Naive thymus-derived CD4-positive, alpha-beta T cell (primary cell): ENCODE measurements around the gene ITPRIP. TPM values are rescaled to one million over a fixed set of nuclear protein-coding genes. Genes with fewer than 3 reads are reported as not detected.

Source experiments
- ATAC-seq: fragments of 150-1000 bp; cut with Tn5 transposase; 2 replicates; pipeline ENCODE4 v1.10.0; 2021; ENCODE audit warnings: mild to moderate bottlenecking, moderate library complexity
- CTCF ChIA-PET: fragments of 350-600 bp; sonication (Branson Sonifier 250); formaldehyde crosslinking; loops from one replicate; lab custom pipeline; 2021; ENCODE audit warnings: antibody characterized with exemption; lab: Charles Lee
- POLR2A ChIA-PET: fragments of 350-600 bp; sonication (Branson Sonifier 250); formaldehyde crosslinking; loops from one replicate; lab custom pipeline; 2021; ENCODE audit warnings: antibody characterized with exemption, inconsistent platforms; lab: Charles Lee
- DNase-seq, 9 donors: peaks; one replicate each; pipeline versions ENCODE4 v3.0.0 to v3.0.0-alpha.2; 2020 to 2022; ENCODE audit warnings: mixed read lengths in 1 of 9
- H3K27ac ChIP-seq: one replicate; pipeline ENCODE4 v1.7.0; 2013; ENCODE audit warnings: mild to moderate bottlenecking, low read depth, low read length, moderate library complexity
- H3K27me3 ChIP-seq, 2 donors: one replicate each; pipeline ENCODE4 v1.7.0; 2013; ENCODE audit warnings: low read length in 2 of 2, mild to moderate bottlenecking in 2 of 2, moderate library complexity in 2 of 2; ENCODE audit not compliant: control insufficient read depth in 2 of 2, insufficient read depth in 2 of 2
- H3K36me3 ChIP-seq, 3 experiments: 1 replicate in 2 of 3; 2 replicates in 1 of 3; pipeline ENCODE4 v1.7.0; 2013; ENCODE audit warnings: low read length in 3 of 3, mild to moderate bottlenecking in 3 of 3, moderate library complexity in 1 of 3; ENCODE audit not compliant: insufficient read depth in 3 of 3, control insufficient read depth in 2 of 3
- H3K4me1 ChIP-seq, 2 donors: one replicate each; pipeline ENCODE4 v1.7.0; 2013; ENCODE audit warnings: low read length in 2 of 2, mild to moderate bottlenecking in 2 of 2, moderate library complexity in 1 of 2; ENCODE audit not compliant: control insufficient read depth in 2 of 2, insufficient read depth in 2 of 2
- H3K4me3 ChIP-seq: 2 replicates; pipeline ENCODE4 v1.7.0; 2013; ENCODE audit warnings: mild to moderate bottlenecking, low read length
- H3K9me3 ChIP-seq, 3 experiments: 1 replicate in 2 of 3; 2 replicates in 1 of 3; pipeline ENCODE4 v1.7.0; 2013; ENCODE audit warnings: low read length in 3 of 3; ENCODE audit not compliant: control insufficient read depth in 2 of 3
- H3K27ac Mint-ChIP-seq, 9 donors: one replicate each; pipeline ENCODE4 v1.8.0; 2020 to 2022; ENCODE audit warnings: mixed read lengths in 9 of 9, mild to moderate bottlenecking in 8 of 9, moderate library complexity in 5 of 9, inconsistent platforms in 2 of 9
- H3K27me3 Mint-ChIP-seq, 5 donors: one replicate each; pipeline ENCODE4 v1.8.0; 2021 to 2022; ENCODE audit warnings: mixed read lengths in 5 of 5, mild to moderate bottlenecking in 1 of 5
- H3K36me3 Mint-ChIP-seq, 5 donors: one replicate each; pipeline ENCODE4 v1.8.0; 2020 to 2022; ENCODE audit warnings: mixed read lengths in 5 of 5, mild to moderate bottlenecking in 3 of 5, inconsistent platforms in 1 of 5
- H3K4me1 Mint-ChIP-seq, 7 donors: one replicate each; pipeline ENCODE4 v1.8.0; 2020 to 2022; ENCODE audit warnings: mixed read lengths in 7 of 7, mild to moderate bottlenecking in 3 of 7, inconsistent platforms in 1 of 7
- H3K4me3 Mint-ChIP-seq, 10 donors: one replicate each; pipeline ENCODE4 v1.8.0; 2020 to 2022; ENCODE audit warnings: mild to moderate bottlenecking in 10 of 10, mixed read lengths in 10 of 10, moderate library complexity in 6 of 10, inconsistent platforms in 2 of 10
- H3K9me3 Mint-ChIP-seq, 11 donors: one replicate each; pipeline ENCODE4 v1.8.0; 2020 to 2022; ENCODE audit warnings: mixed read lengths in 11 of 11, mild to moderate bottlenecking in 4 of 11, inconsistent platforms in 1 of 11, moderate library complexity in 1 of 11
- intact Hi-C, 2 donors: fragments of 100-400 bp; cut with micrococcal nuclease; formaldehyde crosslinking; loops; one replicate each; pipeline ENCODE4 v1.15.1; 2023
- polyA plus RNA-seq, 2 donors: library from polyadenylated mRNA; unstranded; fragments of 300-500 nt; fragmentation: Illumina TruSeq; gene quantifications; one replicate each; pipeline ENCODE4 v1.2.3, GENCODE V29; 2021
- total RNA-seq, 6 experiments: library from RNA in 5 of 6; stranded (reverse) in 5 of 6; gene quantifications; 1 replicate in 5 of 6; 2 replicates in 1 of 6; pipeline ENCODE4 v1.2.3 and lab custom pipeline; 2021 to 2026

Gene ITPRIP
- total and polyA plus RNA-seq, 7 experiments from 2014 or later, result 17.8 to 129 (median 20.2) TPM

GRCh38 chr10:104322416-104322782 lies 15.9 kb downstream of the ITPRIP start:
- Mint-ChIP-seq H3K36me3 (peaks cover 0 to 17% (median 4%) of the 10 kb centered on the region in 5 donors), H3K27me3 (no peaks in the 10 kb centered on the region), H3K9me3 (peaks cover 0 to 1% (median 0%) of the 10 kb centered on the region in 11 donors), H3K4me3 (peak overlapping the region; percentile 72 to 93 (median 82)), H3K27ac (peak overlapping the region; percentile 89 to 96 (median 94)), H3K4me1 (peaks cover 83 to 100% (median 99%) of the 10 kb centered on the region in 7 donors)
- H3K4me1 ChIP-seq, result peaks cover 54 to 97% of the 10 kb centered on the region in 2 donors
- H3K9me3 ChIP-seq, result no peaks in the 10 kb centered on the region
- intact Hi-C loops, result loop anchor here (1.0 to 2.0 kb wide), 5 partner anchors 11 to 17 kb away; partner anchors contain the start of gene ITPRIP (in 1 of the 2)
- ChIA-PET POLR2A (interaction anchor here (1.3 to 4.3 kb wide), 5 partner anchors 11 to 24 kb away, joined by 4 to 38 read pairs (median 15); partner anchors contain the start of gene ITPRIP), CTCF (interaction anchor here (1.1 to 5.0 kb wide), 9 partner anchors 10 to 34 kb away, joined by 3 to 49 read pairs (median 4); no protein-coding TSS in a partner anchor)
- H3K36me3 ChIP-seq, result no peaks in the 10 kb centered on the region
- ATAC-seq, result peak; percentile 44
- no peaks in the 10 kb centered on the region for H3K27me3 ChIP-seq
- no peak for DNase-seq
- peak overlapping the region; percentile 38 for H3K4me3 ChIP-seq
- H3K27ac ChIP-seq, result peak overlapping the region; percentile 59

GRCh38 chr10:104321725-104322415 lies 16.4 kb downstream of the ITPRIP start:
- peak in 2 of 9 donors; percentile 46 to 49 for DNase-seq
- ChIA-PET POLR2A (interaction anchor here (1.3 to 4.3 kb wide), 6 partner anchors 9 to 24 kb away, joined by 4 to 38 read pairs (median 14); partner anchors contain the start of gene ITPRIP), CTCF (interaction anchor here (0.7 to 5.0 kb wide), 12 partner anchors 8 to 47 kb away, joined by 3 to 49 read pairs (median 4); partner anchors contain the start of gene CFAP58)
- peaks cover 51 to 92% of the 10 kb centered on the region in 2 donors for H3K4me1 ChIP-seq
- ATAC-seq, result peak; percentile 48
- no peaks in the 10 kb centered on the region for H3K27me3 ChIP-seq
- no peaks in the 10 kb centered on the region for H3K9me3 ChIP-seq
- Mint-ChIP-seq H3K4me1 (peaks cover 83 to 100% (median 99%) of the 10 kb centered on the region in 7 donors), H3K27me3 (no peaks in the 10 kb centered on the region), H3K36me3 (peaks cover 0 to 17% (median 4%) of the 10 kb centered on the region in 5 donors), H3K27ac (peak overlapping the region; percentile 89 to 96 (median 94)), H3K4me3 (peak overlapping the region; percentile 72 to 93 (median 82)), H3K9me3 (peaks cover 0 to 1% (median 0%) of the 10 kb centered on the region in 11 donors)
- H3K27ac ChIP-seq, result peak overlapping the region; percentile 59
- H3K36me3 ChIP-seq, result no peaks in the 10 kb centered on the region
- intact Hi-C loops, result loop anchor here (1.0 to 2.0 kb wide), 5 partner anchors 11 to 17 kb away; partner anchors contain the start of gene ITPRIP (in 1 of the 2)
- H3K4me3 ChIP-seq, result peak overlapping the region; percentile 38

- POLR2A ChIA-PET, result interaction anchor here (1.3 to 4.3 kb wide), 6 partner anchors 10 to 25 kb away, joined by 4 to 38 read pairs (median 14); partner anchors contain the start of gene ITPRIP
- intact Hi-C loops, result no loop called here
These were observed 17.0 kb downstream of the ITPRIP start for GRCh38 chr10:104321226-104321625.

GRCh38 chr10:104318810-104319741 lies 19.2 kb downstream of the ITPRIP start:
- intact Hi-C loops, result loop anchor here in 1 of 2 donors (1.0 kb wide), 1 partner anchor 11 kb away; no protein-coding TSS in a partner anchor
- H3K4me1 ChIP-seq, result peaks cover 33 to 65% of the 10 kb centered on the region in 2 donors
- ChIA-PET CTCF (interaction anchor here (1.3 to 5.0 kb wide), 3 partner anchors 11 to 34 kb away, joined by 7 to 49 read pairs (median 8); partner anchors contain the start of gene CFAP58), POLR2A (no interaction called here)
- ATAC-seq, result no peak
- peaks cover 61 to 75% (median 73%) of the 10 kb centered on the region in 7 donors for H3K4me1 Mint-ChIP-seq
- H3K27me3 ChIP-seq, result no peaks in the 10 kb centered on the region
- H3K9me3 ChIP-seq, result no peaks in the 10 kb centered on the region
- DNase-seq, result no peak
- no peaks in the 10 kb centered on the region for H3K27me3 Mint-ChIP-seq
- no peak overlapping the region for H3K4me3 ChIP-seq
- H3K4me3 Mint-ChIP-seq, result peak overlapping the region in 7 of 10 donors; percentile 3 to 93 (median 53)
- peak overlapping the region in 7 of 9 donors; percentile 8 to 72 (median 51) for H3K27ac Mint-ChIP-seq
- H3K36me3 ChIP-seq, result peaks cover 0 to 23% (median 4%) of the 10 kb centered on the region in 3 experiments
- H3K27ac ChIP-seq, result no peak overlapping the region
- H3K36me3 Mint-ChIP-seq, result peaks cover 0 to 10% (median 0%) of the 10 kb centered on the region in 5 donors
- peaks cover 0 to 1% (median 0%) of the 10 kb centered on the region in 11 donors for H3K9me3 Mint-ChIP-seq

More at GRCh38 chr10:104321226-104321625, 17.0 kb downstream of the ITPRIP start:
- peaks cover 45 to 86% of the 10 kb centered on the region in 2 donors for H3K4me1 ChIP-seq
- peak overlapping the region; percentile 38 for H3K4me3 ChIP-seq
- peaks cover 0 to 2% (median 0%) of the 10 kb centered on the region in 3 experiments for H3K36me3 ChIP-seq
- Mint-ChIP-seq H3K4me1 (peaks cover 79 to 96% (median 94%) of the 10 kb centered on the region in 7 donors), H3K36me3 (peaks cover 0 to 16% (median 4%) of the 10 kb centered on the region in 5 donors), H3K9me3 (peaks cover 0 to 1% (median 0%) of the 10 kb centered on the region in 11 donors), H3K27ac (peak overlapping the region in 7 of 9 donors; percentile 91 to 96 (median 94)), H3K27me3 (no peaks in the 10 kb centered on the region), H3K4me3 (peak overlapping the region in 7 of 10 donors; percentile 72 to 93 (median 82))
- H3K9me3 ChIP-seq, result no peaks in the 10 kb centered on the region
- H3K27me3 ChIP-seq, result no peaks in the 10 kb centered on the region
- DNase-seq, result no peak
- ATAC-seq, result no peak
- peak overlapping the region; percentile 59 for H3K27ac ChIP-seq
- CTCF ChIA-PET, result interaction anchor here (0.7 to 5.0 kb wide), 11 partner anchors 8 to 46 kb away, joined by 3 to 49 read pairs (median 4); partner anchors contain the start of gene CFAP58

GRCh38 chr10:104318326-104318725 lies 19.9 kb downstream of the ITPRIP start:
- no peak for ATAC-seq
- intact Hi-C loops, result no loop called here
- Histone ChIP-seq H3K4me3 (no peak overlapping the region), H3K36me3 (peaks cover 0 to 30% (median 10%) of the 10 kb centered on the region in 3 experiments), H3K27me3 (no peaks in the 10 kb centered on the region), H3K9me3 (no peaks in the 10 kb centered on the region), H3K27ac (no peak overlapping the region), H3K4me1 (peaks cover 27 to 57% of the 10 kb centered on the region in 2 donors)
- no peaks in the 10 kb centered on the region for H3K27me3 Mint-ChIP-seq
- CTCF ChIA-PET, result interaction anchor here (1.8 kb wide), 1 partner anchor 12 kb away, joined by 8 read pairs; no protein-coding TSS in a partner anchor
- H3K36me3 Mint-ChIP-seq, result peaks cover 0 to 15% (median under 1%) of the 10 kb centered on the region in 5 donors
- H3K9me3 Mint-ChIP-seq, result peaks cover 0 to 1% (median 0%) of the 10 kb centered on the region in 11 donors
- H3K4me3 Mint-ChIP-seq, result peak overlapping the region in 2 of 10 donors; percentile 15 to 93
- peaks cover 54 to 67% (median 65%) of the 10 kb centered on the region in 7 donors for H3K4me1 Mint-ChIP-seq
- H3K27ac Mint-ChIP-seq, result peak overlapping the region in 6 of 9 donors; percentile 1 to 79 (median 29)
- no peak for DNase-seq
- POLR2A ChIA-PET, result no interaction called here
